ENCODE measurements around the gene SORL1.

The SORL1 gene

DNA sequence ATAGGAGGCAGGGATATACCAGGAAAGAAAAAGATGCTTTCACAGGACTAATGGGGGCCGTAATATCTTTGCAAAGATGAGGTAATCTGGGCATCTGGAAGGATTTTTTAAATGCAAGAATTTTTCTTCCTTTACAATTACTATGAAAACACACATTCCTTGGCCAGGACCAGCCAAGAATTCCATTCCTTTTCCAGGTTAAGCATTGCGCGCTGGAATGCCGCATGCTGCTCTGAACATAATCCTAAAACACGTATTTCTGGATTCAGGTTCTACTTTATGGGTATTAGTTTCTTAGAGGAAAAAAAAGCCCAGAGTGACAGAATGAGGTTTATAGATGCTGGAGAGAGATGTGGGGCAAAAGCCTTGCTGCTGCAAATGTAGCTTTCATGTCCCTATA, 100.0 kb downstream of the SORL1 start:
- H3K4me1 ChIP-seq (ENCODE audit: control insufficient read depth, low read depth, low read length), result no peaks in the 10 kb centered on the region
- H3K27ac ChIP-seq (ENCODE audit: low read length), result no peak overlapping the region
- peaks cover 56% of the 10 kb centered on the region for H3K36me3 ChIP-seq (ENCODE audit: control insufficient read depth, low read depth, low read length)
- H3K4me3 ChIP-seq (ENCODE audit: low read length), result no peak overlapping the region
- H3K9me3 ChIP-seq (ENCODE audit: control insufficient read depth, low read depth, low read length), result no peaks in the 10 kb centered on the region
- H3K27me3 ChIP-seq (ENCODE audit: control insufficient read depth, insufficient read depth, low read length), result no peaks in the 10 kb centered on the region
- H3K9ac ChIP-seq (ENCODE audit: low read length), result no peak overlapping the region

DNA sequence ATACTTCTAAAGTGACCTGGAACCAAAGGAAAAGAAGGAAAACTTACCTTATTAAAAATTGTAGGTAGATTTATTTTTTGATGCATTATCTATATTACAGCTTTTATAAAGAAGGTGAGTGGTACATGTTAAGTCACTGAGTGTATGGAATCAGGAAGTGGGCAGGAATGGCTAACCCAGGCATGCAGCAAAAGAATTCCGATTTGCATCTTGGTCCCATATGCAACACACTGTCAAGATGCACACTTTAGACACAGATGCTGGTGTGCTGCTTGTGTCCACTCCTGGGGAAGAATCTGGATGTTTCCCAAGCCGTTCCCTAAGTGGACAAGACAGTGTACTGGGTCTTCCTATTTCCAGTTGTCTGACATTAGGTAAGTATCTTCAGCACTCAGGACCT, 100.5 kb downstream of the SORL1 start:
- Histone ChIP-seq H3K4me3 (ENCODE audit: low read length) (no peak overlapping the region), H3K27me3 (ENCODE audit: control insufficient read depth, insufficient read depth, low read length) (no peaks in the 10 kb centered on the region), H3K9ac (ENCODE audit: low read length) (no peak overlapping the region), H3K9me3 (ENCODE audit: control insufficient read depth, low read depth, low read length) (no peaks in the 10 kb centered on the region), H3K4me1 (ENCODE audit: control insufficient read depth, low read depth, low read length) (no peaks in the 10 kb centered on the region), H3K27ac (ENCODE audit: low read length) (no peak overlapping the region), H3K36me3 (ENCODE audit: control insufficient read depth, low read depth, low read length) (peaks cover 60% of the 10 kb centered on the region)

DNA sequence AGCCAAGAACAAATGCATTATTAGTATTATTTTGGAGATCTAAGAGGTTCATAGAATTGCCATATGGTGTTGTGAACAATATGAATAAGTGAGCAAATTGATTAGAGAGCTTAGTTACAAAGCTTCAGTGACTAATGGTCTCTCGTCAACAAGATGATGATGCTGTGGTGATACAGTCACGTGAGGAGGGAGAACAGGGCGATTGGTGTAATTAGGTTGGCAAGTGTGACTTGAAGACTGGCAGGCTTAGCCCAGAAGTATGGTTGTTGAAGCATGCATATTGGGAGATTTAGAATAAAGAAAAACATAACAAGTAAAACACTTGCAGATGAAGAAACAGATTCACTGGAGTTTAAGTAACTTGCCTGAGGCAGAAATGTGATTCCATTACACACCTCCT, 101.3 kb downstream of the SORL1 start:
- H3K4me3 ChIP-seq (ENCODE audit: low read length), result no peak overlapping the region
- H3K27ac ChIP-seq (ENCODE audit: low read length), result no peak overlapping the region
- H3K36me3 ChIP-seq (ENCODE audit: control insufficient read depth, low read depth, low read length), result peaks cover 58% of the 10 kb centered on the region
- H3K9ac ChIP-seq (ENCODE audit: low read length), result no peak overlapping the region
- no peaks in the 10 kb centered on the region for H3K27me3 ChIP-seq (ENCODE audit: control insufficient read depth, insufficient read depth, low read length)
- no peaks in the 10 kb centered on the region for H3K4me1 ChIP-seq (ENCODE audit: control insufficient read depth, low read depth, low read length)
- H3K9me3 ChIP-seq (ENCODE audit: control insufficient read depth, low read depth, low read length), result no peaks in the 10 kb centered on the region

DNA sequence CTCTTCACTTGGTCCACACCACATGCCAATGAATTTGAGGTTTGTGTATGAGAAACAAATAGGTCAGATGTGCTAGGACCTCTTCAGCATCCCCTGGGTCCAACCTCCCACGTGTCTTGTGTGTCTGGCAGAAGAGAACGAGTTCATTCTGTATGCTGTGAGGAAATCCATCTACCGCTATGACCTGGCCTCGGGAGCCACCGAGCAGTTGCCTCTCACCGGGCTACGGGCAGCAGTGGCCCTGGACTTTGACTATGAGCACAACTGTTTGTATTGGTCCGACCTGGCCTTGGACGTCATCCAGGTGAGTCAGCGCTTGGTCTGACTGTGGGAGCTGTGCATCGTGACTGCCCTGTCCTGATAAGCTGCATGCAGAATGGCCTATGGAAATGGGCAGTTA, 101.7 kb downstream of the SORL1 start:
- H3K9me3 ChIP-seq (ENCODE audit: control insufficient read depth, low read depth, low read length), result no peaks in the 10 kb centered on the region
- H3K27ac ChIP-seq (ENCODE audit: low read length), result no peak overlapping the region
- H3K27me3 ChIP-seq (ENCODE audit: control insufficient read depth, insufficient read depth, low read length), result no peaks in the 10 kb centered on the region

DNA sequence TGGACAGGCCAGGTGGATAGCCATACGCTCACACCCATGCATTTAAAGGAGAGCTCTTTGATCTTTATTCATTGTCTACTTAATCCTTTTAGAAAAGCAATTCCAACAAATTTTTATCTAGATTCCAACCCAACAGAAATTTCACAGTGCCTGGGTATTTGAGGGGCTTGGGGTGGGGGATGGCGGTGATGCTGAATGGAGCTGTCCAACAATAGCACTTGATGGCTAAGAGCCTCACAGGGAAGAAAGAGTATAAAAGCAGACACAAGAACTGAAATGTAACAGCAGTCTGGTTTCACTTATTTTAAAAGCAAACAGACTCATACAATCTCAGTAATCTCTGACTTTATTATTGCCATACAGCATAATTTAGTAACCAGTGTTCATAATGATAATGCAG, 102.4 kb downstream of the SORL1 start:
- H3K9ac ChIP-seq (ENCODE audit: low read length), result no peak overlapping the region
- H3K36me3 ChIP-seq (ENCODE audit: control insufficient read depth, low read depth, low read length), result peaks cover 70% of the 10 kb centered on the region
- no peaks in the 10 kb centered on the region for H3K4me1 ChIP-seq (ENCODE audit: control insufficient read depth, low read depth, low read length)
- H3K4me3 ChIP-seq (ENCODE audit: low read length), result no peak overlapping the region
- no peaks in the 10 kb centered on the region for H3K9me3 ChIP-seq (ENCODE audit: control insufficient read depth, low read depth, low read length)
- H3K27me3 ChIP-seq (ENCODE audit: control insufficient read depth, insufficient read depth, low read length), result no peaks in the 10 kb centered on the region
- no peak overlapping the region for H3K27ac ChIP-seq (ENCODE audit: low read length)

More for the DNA sequence above, 101.7 kb downstream of the SORL1 start:
- no peaks in the 10 kb centered on the region for H3K4me1 ChIP-seq (ENCODE audit: control insufficient read depth, low read depth, low read length)
- peaks cover 62% of the 10 kb centered on the region for H3K36me3 ChIP-seq (ENCODE audit: control insufficient read depth, low read depth, low read length)
- no peak overlapping the region for H3K4me3 ChIP-seq (ENCODE audit: low read length)
- no peak overlapping the region for H3K9ac ChIP-seq (ENCODE audit: low read length)

DNA sequence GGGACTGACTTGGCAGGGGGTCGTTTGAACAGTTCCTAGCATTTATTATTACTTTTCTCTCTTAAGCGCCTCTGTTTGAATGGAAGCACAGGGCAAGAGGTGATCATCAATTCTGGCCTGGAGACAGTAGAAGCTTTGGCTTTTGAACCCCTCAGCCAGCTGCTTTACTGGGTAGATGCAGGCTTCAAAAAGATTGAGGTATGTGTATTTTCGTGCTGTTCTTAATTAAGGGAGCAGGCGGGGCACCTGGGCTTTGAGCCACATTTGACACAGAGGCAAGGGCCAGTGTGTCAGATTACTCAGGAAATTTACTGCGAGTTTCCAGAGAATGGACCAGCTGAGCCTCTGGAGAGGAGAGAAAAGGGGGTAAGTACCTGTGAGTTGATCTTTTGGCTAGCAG, 103.0 kb downstream of the SORL1 start:
- Histone ChIP-seq H3K4me3 (ENCODE audit: low read length) (no peak overlapping the region), H3K36me3 (ENCODE audit: control insufficient read depth, low read depth, low read length) (peaks cover 72% of the 10 kb centered on the region), H3K9me3 (ENCODE audit: control insufficient read depth, low read depth, low read length) (no peaks in the 10 kb centered on the region), H3K27me3 (ENCODE audit: control insufficient read depth, insufficient read depth, low read length) (no peaks in the 10 kb centered on the region), H3K9ac (ENCODE audit: low read length) (no peak overlapping the region), H3K4me1 (ENCODE audit: control insufficient read depth, low read depth, low read length) (no peaks in the 10 kb centered on the region), H3K27ac (ENCODE audit: low read length) (no peak overlapping the region)

DNA sequence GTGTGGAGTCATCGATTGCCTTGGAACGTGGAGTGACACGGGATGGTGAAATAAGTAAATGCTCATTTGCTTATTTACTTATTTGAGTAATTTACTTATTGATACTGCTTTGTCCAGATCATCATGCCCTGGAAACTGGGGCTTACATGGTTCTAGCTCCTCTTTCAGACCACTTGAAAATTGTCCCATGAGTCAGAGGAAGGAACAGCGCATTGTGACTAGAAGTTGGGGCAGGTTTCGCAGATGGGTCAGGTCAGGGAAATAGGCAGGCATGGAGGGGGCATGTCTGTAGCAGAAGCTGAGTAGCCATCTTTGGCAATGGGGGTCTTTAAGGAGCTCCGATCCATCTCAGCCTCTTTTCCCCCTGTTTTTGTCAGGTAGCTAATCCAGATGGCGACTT, 104.8 kb downstream of the SORL1 start:
- Histone ChIP-seq H3K27me3 (ENCODE audit: control insufficient read depth, insufficient read depth, low read length) (no peaks in the 10 kb centered on the region), H3K4me1 (ENCODE audit: control insufficient read depth, low read depth, low read length) (no peaks in the 10 kb centered on the region), H3K36me3 (ENCODE audit: control insufficient read depth, low read depth, low read length) (peaks cover 83% of the 10 kb centered on the region), H3K4me3 (ENCODE audit: low read length) (no peak overlapping the region), H3K9me3 (ENCODE audit: control insufficient read depth, low read depth, low read length) (no peaks in the 10 kb centered on the region), H3K27ac (ENCODE audit: low read length) (no peak overlapping the region), H3K9ac (ENCODE audit: low read length) (no peak overlapping the region)

DNA sequence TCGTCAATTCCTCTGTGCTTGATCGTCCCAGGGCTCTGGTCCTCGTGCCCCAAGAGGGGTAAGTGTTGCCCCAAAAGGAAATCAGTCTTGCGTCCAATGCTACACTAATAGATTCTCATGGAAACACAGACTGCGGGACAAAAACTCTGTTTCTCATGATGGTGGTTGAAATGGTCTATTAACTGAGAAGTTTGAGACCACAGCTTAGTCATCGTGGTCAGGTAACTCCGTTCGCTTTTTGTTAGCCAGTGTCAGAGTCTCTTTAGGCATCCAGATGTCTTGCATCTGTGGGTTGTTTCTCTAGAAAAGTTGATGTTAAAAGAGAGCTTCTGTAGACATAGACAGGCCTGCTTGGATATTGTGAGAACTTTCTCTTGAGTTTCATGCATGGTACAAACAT, 105.2 kb downstream of the SORL1 start:
- H3K4me1 ChIP-seq (ENCODE audit: control insufficient read depth, low read depth, low read length), result no peaks in the 10 kb centered on the region
- no peak overlapping the region for H3K4me3 ChIP-seq (ENCODE audit: low read length)
- no peaks in the 10 kb centered on the region for H3K9me3 ChIP-seq (ENCODE audit: control insufficient read depth, low read depth, low read length)
- H3K27ac ChIP-seq (ENCODE audit: low read length), result no peak overlapping the region
- no peaks in the 10 kb centered on the region for H3K27me3 ChIP-seq (ENCODE audit: control insufficient read depth, insufficient read depth, low read length)
- H3K36me3 ChIP-seq (ENCODE audit: control insufficient read depth, low read depth, low read length), result peaks cover 83% of the 10 kb centered on the region
- H3K9ac ChIP-seq (ENCODE audit: low read length), result no peak overlapping the region

DNA sequence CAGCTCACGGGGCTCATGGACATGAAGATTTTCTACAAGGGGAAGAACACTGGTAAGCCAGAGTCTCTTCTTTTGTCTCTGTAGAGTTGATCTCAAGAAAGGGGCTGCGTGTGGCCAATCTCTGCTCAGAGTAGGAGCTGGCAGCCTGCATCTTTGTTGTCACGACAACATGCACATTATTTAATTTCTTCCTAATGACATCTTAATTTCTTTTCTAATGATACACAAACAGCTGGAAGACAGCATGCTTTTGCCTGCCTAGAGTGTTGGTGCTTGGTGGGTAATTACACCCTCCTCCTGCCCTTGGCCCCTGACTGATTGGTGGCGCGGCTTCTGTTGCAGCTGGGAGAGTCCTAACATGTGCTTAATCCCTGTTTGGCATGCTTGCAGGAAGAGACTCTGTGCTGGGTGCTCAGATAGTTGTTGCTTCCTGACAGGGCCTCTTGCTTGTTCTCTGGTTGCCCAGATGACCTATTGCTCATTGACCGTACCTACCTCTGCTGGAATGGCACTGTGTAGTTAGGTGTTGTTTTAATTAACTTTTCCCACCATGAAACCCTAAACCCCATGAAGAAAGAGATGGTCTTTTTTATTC, 107.6 kb downstream of the SORL1 start:
- H3K9ac ChIP-seq (ENCODE audit: low read length), result no peak overlapping the region
- no peaks in the 10 kb centered on the region for H3K27me3 ChIP-seq (ENCODE audit: control insufficient read depth, insufficient read depth, low read length)
- no peaks in the 10 kb centered on the region for H3K9me3 ChIP-seq (ENCODE audit: control insufficient read depth, low read depth, low read length)
- H3K27ac ChIP-seq (ENCODE audit: low read length), result no peak overlapping the region
- peaks cover 63% of the 10 kb centered on the region for H3K36me3 ChIP-seq (ENCODE audit: control insufficient read depth, low read depth, low read length)
- peaks cover 4% of the 10 kb centered on the region for H3K4me1 ChIP-seq (ENCODE audit: control insufficient read depth, low read depth, low read length)
- no peak overlapping the region for H3K4me3 ChIP-seq (ENCODE audit: low read length)

DNA sequence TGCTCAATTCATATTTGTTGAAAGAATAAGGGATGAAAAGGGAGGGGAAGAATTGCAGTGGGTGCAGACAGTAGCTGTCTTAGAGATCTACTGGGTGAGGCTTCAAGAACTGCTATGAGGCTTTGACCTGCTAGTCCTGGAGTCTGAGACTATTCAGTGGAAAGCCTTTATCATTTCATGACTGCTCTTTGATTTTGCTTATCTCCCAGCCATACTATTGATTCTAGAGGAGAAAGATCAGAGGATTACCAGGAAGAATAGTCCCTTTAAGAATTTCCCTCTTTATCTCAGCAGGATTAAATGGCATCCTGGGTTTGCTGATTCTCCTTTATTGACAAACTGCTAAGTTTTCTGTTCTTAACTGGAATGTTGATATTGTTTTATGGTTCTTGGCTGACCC, 108.1 kb downstream of the SORL1 start:
- Histone ChIP-seq H3K9me3 (ENCODE audit: control insufficient read depth, low read depth, low read length) (no peaks in the 10 kb centered on the region), H3K36me3 (ENCODE audit: control insufficient read depth, low read depth, low read length) (peaks cover 59% of the 10 kb centered on the region), H3K9ac (ENCODE audit: low read length) (no peak overlapping the region), H3K4me3 (ENCODE audit: low read length) (no peak overlapping the region), H3K27ac (ENCODE audit: low read length) (no peak overlapping the region), H3K4me1 (ENCODE audit: control insufficient read depth, low read depth, low read length) (peaks cover 4% of the 10 kb centered on the region), H3K27me3 (ENCODE audit: control insufficient read depth, insufficient read depth, low read length) (no peaks in the 10 kb centered on the region)

DNA sequence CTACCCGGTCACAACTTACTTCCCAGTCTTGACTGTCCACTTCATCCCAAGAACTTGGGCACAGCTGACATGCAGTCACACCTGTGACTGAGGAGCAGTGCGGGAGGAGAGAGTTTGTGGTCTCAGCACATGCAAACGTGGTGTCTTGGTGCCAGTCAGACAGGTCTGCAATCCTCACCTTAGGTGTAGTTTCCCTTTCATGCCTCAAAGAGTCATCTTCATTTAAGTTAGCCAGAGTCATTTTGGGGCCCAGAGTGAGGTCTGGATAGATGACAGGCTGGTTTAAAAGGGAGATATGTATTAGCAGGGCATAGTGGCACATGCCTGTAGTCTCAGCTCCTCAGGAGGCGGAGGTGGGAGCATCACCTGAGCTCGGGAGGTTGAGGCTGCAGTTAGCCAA, 109.1 kb downstream of the SORL1 start:
- Histone ChIP-seq H3K9ac (ENCODE audit: low read length) (no peak overlapping the region), H3K27ac (ENCODE audit: low read length) (no peak overlapping the region), H3K9me3 (ENCODE audit: control insufficient read depth, low read depth, low read length) (no peaks in the 10 kb centered on the region), H3K4me3 (ENCODE audit: low read length) (no peak overlapping the region), H3K4me1 (ENCODE audit: control insufficient read depth, low read depth, low read length) (peaks cover 4% of the 10 kb centered on the region), H3K27me3 (ENCODE audit: control insufficient read depth, insufficient read depth, low read length) (no peaks in the 10 kb centered on the region), H3K36me3 (ENCODE audit: control insufficient read depth, low read depth, low read length) (peaks cover 51% of the 10 kb centered on the region)

DNA sequence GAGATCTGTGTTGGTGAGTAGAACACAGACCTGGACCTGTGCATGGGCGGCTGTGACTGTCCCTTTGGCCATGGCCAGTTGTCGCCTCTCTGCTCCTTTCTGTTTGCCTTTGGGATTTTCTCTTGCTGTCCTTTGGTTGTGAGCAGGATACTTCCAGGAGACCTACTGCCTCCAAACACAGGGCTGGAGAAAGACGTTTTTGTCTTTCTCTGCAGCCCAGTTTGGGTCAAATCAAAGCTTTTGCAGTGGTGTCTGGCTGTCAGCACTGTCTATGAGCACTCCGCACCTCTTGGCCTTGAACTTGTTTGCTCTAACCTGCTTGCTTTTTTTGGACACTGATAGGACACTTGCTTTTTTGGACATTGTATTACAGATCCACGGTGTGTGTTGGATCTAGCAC, 109.6 kb downstream of the SORL1 start:
- Histone ChIP-seq H3K36me3 (ENCODE audit: control insufficient read depth, low read depth, low read length) (peaks cover 47% of the 10 kb centered on the region), H3K27me3 (ENCODE audit: control insufficient read depth, insufficient read depth, low read length) (no peaks in the 10 kb centered on the region), H3K4me1 (ENCODE audit: control insufficient read depth, low read depth, low read length) (peaks cover 4% of the 10 kb centered on the region), H3K27ac (ENCODE audit: low read length) (no peak overlapping the region), H3K9ac (ENCODE audit: low read length) (no peak overlapping the region), H3K9me3 (ENCODE audit: control insufficient read depth, low read depth, low read length) (no peaks in the 10 kb centered on the region), H3K4me3 (ENCODE audit: low read length) (no peak overlapping the region)
